Loucy (cell line): ENCODE data around the gene CCDC73.

ENCODE experiments used
- CTCF ChIP-seq: fragments of 200-600 bp; sonication (generic); conservative IDR thresholded peaks from 2 replicates; pipeline ENCODE4 v1.5.1; 2014; ENCODE audit warnings: mild to moderate bottlenecking, antibody characterized with exemption, low read length
- EZH2phosphoT487 ChIP-seq: fragments of 200-600 bp; IDR thresholded peaks from 2 replicates; pipeline ENCODE4 v1.6.1; 2018; ENCODE audit warnings: antibody characterized with exemption, mild to moderate bottlenecking, moderate library complexity, borderline replicate concordance

GRCh38 chr11:32722255-32722654, 72.2 kb downstream of the CCDC73 start:
- TF ChIP-seq CTCF, result no peak
- TF ChIP-seq EZH2phosphoT487, result no peak
